HG03175 (cell line): ENCODE measurements around the gene GRPEL2.
A peak's percentile ranks its signal among the peaks of the same experiment; 100 is the strongest.

Experiments
- ATAC-seq: cut with Tn5 transposase; IDR thresholded peaks from one replicate; pipeline ENCODE4 v1.9.1; 2021; ENCODE audit warnings: mild to moderate bottlenecking, moderate library complexity; ENCODE audit not compliant: unreplicated experiment

GRPEL2 gene, protein sequence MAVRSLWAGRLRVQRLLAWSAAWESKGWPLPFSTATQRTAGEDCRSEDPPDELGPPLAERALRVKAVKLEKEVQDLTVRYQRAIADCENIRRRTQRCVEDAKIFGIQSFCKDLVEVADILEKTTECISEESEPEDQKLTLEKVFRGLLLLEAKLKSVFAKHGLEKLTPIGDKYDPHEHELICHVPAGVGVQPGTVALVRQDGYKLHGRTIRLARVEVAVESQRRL

DNA sequence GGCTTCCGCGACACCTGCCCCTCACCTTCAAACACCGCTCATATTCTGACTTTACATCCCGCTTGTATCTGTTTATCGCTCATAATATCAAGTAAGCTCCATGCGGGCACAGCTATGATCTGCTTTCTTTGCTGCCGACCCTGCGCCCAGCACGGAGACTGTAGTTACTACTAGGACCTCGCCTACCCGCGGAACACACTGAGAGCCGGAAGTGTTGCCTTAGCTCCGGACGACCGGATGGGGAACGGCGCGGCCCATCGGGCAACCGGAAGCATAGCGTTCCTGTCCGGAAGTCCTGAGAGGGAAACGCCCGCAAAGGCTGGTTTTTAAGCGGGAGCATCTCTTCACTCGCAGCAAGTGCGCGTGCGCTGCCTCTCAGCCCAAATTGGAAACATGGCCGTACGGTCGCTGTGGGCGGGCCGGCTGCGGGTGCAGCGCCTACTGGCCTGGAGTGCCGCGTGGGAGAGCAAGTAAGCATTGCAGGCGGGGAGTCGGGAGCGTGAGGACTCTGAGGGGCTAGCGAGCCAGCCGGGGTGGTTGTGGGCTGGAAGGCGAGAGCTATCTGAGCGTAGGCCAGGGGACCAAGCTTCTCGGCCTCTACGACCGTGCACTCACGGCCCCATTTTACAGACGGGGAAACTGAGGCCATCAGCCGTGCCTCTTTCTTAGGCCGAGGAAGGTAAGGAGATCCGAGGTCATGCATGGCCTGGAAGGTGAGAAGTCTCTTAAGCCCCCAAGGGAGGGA is at the start of gene GRPEL2:
Gene GRPEL2, plus strand, starts transcription at position 353 of the 745 bp plus-strand sequence. Its CDS starts 41 bp downstream, at position 394.
- peak; percentile 94 for ATAC-seq

DNA sequence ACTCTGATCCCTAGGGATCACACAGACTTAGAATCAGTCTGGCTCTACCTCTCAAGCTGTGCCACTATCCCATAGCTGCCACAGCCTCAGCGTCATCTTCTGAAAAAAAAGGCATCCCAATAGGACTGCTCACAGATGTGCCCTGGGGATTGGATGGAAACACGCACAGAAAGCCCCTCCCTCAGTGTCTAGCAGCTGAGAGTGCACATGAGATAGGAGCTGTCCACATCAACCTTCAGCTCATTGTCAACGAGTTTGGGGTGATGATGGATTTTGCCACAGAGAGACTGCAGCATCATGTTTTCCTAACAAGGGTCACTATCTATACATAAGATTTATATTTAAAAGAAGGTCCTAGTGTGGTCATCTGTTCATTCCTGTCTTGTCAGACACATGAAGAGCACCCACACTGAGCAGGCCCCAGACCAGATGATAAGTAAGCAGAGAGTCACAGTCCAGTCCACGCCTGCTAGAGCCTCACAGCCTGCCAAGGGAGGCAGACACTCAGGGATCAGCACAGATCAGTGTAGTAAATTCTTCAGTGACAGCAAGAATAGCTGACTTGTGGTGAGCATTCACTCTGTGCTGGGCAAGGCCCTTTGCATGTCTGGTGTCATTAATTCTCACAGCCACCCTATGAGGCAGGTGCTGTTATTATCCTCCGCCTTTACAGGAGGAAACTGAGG is 47.8 kb upstream of the GRPEL2 start:
- no peak for ATAC-seq

DNA sequence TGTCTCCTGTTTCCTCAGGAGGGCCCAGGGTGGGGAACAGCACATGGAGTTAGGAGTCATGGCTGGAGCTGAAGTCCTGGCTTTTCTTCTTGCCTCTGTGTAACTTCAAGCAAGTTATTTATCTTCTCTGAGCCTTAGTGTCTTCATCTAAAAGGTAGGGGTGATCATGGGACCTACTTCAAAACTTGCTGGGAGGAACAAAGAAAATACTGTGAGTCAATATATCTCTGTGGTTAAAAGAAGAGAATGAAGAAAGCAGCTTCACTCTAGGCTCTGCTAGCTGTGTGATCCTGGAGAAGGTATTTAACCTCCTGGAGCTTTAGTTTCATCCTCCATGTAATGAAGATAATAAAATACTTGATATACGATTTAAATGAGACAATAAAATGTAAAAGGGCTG is 47.1 kb upstream of the GRPEL2 start:
- no peak for ATAC-seq

DNA sequence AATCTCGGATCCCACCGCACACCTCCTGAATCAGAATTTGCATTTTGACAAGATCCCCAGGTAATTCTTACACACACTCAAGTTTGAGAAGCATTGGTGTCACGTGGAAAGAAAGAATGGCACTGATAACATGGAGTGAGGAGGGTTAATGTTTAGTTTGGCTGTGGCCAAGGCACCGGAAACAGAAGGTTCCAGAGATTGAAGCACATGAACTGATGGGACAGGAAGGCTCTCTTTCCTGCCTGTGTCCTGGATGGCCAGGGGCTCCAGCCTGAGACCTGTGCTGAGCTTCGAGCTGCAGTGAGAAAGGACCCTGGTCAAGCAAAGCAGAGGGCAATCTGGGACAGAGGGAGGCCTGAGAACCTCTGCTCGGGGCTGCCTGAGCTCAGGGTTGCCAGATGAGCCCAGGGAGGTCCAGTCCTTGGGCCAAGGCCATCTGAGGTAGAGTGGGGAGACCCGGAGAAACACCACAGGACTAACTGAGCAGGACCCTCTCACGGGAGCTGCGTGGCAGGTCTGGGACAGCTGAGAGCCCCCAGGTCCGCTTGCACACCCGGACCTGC is 46.4 kb upstream of the GRPEL2 start:
- ATAC-seq: peak; percentile 45

DNA sequence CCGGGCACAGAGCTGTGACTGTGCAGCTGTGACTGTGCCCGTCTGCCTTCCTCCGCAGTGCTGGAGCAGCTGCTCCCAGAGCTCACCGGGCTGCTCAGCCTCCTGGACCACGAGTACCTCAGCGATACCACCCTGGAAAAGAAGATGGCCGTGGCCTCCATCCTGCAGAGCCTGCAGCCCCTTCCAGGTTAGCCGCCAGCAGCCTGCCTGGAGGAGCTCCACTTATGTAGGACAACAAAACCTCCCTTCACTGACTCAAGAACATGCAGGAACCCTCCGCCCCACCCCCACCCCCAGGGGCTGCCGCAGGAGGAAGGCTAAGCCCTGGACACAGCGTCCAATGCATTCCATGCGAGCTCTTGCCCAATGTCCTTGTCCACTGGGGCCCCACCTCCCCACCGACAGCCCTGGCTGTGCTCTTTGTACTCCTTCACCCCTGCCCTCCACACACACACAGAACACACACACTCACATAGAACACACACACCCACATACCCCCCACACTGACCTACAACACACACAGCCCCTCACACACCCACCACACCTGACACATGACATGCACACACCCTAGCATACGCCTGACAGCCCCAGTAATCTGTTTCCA is 45.7 kb upstream of the GRPEL2 start:
- ATAC-seq: no peak

DNA sequence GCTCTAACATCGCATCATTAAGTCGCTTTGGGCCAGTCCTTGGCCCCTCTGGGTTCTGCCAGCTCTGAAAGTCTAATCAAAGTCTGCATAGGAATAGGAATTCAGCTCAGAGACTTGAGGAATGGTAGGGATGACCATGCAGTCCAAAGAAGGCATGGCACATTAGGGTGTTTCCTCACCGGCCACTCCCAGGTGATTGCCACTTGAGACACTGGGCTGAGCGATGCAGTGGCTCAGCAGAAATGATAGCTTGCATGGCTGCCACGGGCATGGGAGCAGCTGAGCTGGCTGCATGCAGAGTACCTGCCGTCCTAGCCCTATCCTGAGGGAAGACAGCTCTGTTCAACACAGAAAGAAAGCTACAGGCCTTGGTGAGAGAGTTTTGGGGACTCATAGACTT is 44.9 kb upstream of the GRPEL2 start:
- no peak for ATAC-seq

DNA sequence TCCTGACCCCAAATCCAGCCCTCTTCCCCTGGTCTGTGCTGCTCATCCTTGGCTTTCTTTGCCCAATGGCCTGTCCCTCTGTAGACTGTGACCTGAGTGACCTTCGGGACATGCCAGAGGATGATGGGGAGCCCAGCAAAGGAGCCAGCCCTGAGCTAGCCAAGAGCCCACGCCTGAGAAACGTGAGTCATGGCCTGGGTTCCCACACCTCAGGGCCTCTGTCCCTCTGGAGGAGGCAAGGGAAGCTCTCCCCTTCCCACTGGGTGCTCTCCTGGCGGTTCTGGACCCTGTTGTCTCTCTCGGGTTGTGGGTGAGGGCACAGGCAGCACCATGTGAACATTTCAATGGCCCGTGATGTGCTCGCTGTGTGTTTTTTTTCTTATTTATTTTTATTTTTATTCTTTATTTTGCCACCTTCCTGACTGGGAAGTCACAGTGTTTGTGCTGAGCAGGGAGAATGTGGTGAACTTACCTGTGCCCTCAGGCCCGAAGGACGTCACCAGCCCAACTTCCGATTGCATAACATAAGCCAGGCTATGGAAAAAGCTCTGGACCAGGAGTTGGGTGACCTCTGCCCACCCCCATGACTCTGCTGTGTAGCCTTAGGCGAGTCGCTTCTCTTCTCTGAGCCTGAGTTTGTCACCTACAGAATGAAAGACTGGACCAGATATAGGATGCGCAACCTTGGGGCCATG is 44.1 kb upstream of the GRPEL2 start:
- ATAC-seq: no peak

DNA sequence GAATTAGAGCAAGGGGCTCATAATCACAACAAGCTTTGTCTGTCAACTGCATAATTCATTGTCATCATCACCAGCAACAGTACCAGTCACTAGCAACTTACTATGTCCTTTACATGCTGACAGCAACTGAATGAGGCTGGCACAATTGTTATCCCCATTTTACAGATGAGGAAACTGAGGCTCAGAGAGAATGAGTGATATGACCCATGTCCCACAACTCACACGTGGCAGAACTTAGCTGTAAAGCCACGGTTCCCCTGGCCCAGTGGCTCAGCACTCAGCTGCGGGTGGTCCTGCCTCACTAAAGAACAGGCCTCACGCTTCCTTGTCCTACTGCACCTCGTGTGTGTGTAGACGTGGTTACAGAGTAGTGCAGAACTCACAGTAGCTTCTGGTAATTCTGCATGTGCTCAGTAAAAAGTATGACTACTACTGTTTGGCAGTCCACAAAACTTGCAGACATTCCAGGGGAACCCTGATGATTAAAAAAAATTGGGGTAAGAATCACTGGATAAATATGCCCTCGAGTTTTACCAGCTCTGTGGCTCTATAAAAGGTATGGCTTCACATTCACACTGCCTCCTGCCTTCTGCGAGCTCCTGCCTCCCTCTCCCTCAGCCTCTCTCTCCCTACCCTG is 43.4 kb upstream of the GRPEL2 start:
- ATAC-seq: no peak

DNA sequence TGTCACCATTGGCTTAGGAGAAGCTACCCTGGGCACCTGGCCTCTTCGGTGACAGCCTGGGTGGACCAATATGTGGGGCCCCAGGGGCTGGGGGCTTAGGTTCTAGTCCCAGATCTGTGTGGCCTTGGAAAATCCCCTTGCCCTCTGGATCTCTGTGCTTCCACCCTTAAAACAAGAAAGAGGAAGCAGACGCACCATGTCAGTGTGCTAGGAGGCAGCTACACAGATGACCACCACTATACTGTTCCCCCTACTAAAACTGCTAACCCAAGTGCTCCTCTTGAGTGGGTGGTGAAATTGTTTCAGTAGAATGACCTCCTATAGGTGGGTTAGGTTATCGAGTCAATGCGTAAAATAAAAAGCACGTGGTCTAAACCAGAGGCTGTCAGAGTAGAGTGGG is 42.7 kb upstream of the GRPEL2 start:
- ATAC-seq: no peak

DNA sequence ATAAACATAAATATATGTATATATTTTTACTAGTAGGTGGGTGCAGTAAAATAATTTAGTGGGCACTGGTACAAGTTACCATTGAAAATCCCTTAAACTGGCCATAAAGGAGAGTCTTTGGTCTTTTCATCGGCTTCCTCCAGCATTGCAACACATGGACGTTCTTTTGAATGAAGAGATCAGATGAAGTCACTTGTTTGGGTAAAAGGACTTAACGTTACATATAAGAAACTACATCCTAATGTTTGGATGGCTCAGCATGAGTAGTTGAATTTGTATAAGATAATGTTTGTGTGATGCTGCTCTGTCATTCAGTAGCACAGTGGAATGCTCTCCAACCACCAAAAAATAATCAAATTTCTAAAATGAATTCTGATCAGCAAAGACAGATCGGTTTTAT is 42.1 kb upstream of the GRPEL2 start:
- ATAC-seq: no peak

DNA sequence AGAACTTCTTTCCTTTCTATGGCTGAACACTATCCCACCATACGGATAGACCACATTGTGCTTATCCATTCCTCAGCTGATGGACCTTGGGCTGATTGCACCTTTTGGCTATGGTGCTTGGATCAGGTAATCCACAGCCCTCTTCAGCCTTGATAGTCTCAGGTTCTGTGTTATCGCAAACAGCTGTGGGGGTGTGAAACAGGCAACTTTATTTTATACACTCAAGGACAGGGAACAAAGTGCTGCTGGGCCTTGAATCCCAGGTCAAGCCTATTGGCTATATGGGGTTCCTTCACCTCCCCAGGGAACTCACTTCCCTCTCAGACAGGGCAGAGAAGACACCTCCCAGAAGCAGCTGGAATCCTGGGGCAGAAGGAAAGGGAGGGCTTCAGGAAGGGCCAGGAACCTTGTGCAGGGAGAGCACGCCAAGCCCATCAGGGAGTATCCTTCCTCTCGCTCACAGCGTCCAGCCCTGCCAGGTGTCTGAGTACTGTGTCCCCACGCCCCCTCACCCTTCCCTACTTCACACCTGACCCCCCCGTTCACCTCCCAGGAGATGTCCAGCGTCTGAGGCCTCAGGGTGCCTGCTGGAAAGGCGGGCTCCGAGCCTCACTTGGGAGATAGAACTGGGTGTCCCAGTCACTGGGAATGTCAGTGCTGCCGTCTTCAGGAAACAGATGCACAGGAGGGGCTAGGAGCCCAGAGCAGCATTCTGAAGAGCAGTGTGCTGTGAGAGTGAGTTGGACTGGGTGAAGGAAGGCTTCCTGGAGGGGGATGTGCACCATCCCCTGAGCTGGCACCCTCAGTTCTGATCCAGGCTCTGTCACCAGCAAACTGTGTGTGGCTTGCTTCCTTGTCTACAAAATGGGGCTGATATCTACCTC is 40.9 kb upstream of the GRPEL2 start:
- no peak for ATAC-seq

DNA sequence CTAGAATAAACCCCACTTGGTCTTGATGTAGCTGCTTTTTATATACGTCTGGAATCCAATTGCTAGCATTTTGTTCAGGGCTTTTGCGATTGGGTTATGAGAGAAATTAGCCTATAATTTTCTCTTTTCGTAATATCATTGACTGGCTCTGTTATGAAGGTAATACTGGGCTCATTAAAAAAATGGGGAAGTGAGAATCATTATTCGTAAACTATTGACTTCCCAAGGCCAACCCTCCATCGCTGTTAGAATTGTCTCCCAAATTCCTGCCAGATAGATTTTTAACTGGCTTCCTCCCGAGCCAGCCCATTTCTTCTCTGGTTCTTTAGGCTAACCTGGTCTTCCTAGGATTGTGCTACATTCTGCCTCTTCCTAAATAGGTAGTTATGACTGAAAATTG is 35.9 kb upstream of the GRPEL2 start:
- no peak for ATAC-seq

DNA sequence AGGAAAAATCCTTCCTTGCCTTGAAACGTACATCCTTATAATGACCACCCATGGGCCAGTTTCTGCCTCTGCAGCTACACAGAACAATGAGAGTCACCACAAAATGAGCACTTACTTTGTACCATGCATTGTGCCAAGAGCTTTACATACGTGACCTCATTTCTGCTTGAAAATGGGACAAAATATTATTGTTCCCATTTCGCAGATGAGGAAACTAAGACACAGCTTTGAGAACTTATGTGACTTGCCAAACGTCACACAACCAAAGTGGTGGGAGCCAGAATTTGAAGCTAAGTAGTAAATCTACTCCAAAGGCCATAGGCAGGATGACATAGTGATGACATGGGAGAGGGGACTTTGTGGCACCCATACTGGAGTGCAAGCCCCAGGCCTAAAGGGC is 34.8 kb upstream of the GRPEL2 start:
- ATAC-seq: no peak

DNA sequence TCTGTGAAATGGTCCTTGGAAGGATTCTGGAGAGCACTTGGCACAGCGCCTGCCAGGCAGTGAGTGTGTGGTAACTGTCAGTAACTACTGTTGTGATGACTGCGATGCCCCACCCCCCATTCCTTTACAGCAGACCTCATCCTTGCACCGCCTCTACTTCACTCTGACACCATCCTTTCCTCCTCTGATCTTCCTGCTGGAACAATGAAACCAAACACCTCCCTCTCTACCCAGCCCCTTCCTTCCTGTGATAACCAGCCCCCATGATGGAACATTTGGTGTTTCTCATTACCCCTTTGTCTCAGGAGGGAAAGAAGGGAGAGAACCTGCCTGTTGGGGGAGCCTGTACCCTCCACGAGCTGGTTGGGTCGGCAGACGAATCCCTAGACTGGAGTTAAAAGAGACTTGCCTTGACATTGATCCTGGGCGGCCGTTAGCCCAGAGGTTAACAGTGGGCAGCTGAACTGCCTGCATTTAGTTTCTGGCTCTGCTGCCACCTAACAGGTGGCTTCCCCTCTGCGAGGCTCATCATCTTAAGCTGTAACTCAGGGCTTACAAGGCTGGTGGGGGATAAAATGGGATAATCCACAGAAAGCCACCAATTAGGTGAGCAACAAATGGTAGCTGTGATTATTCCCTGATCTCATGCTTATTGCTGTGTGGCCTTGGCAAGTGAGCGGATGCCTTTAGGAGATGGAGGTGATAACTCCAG is 34.2 kb upstream of the GRPEL2 start:
- ATAC-seq: no peak

DNA sequence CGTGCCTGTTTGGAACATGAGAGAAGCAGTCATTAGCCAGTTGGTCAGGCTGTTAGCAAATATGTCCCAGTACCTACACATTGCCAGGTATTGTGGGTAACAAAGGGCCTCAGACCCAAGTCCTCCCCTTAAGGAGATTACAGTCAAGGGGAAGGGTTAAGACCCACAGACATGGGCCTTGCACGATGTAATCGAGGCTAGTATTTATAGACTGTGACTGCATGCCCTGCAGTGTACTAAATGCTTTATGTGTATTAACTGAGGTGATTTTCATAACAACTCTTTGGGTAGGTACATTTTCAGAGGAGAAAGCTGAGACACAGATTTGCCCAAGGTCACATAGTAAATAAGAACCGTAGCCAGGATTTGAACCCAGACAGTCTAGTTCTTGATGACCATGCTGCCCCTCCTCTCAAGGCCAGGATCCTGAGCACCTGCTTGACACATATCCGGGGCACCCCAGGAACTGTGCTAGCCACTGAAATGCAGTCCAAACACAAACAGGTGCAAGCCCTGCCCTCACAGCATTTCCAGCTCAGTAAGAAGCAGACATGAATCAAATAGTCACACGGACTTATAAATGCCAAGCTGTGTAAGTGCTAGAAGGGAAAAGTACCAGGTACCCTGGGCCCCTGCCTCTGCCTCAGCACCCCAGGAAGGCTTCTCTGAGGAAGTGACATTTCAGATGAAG is 32.0 kb upstream of the GRPEL2 start:
- ATAC-seq: no peak

DNA sequence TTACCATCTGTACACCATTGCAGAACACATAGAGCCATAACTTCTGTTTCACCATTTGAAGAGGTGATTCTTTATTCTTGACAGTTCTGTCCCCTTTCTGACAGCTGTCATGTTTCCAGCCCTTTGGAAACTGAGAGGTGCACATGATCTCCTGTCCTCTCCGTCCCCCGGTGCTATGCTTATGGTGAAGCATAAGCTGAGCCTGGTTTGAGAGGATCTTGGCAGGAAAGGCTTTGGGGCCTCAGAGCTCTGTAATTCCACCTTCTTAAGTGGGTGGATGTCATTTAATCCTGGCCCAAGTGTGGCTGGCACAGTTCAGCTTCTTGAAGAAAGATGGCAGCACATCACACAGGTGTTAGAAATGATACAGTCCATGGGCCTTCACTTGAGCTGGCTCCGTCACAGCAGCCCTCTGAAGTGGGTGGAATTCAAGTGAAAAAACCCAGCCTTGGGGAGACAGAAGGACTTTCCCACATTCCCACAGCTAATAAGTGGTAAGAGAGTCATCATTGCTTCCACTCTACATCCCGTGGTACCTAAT is 30.7 kb upstream of the GRPEL2 start:
- no peak for ATAC-seq

DNA sequence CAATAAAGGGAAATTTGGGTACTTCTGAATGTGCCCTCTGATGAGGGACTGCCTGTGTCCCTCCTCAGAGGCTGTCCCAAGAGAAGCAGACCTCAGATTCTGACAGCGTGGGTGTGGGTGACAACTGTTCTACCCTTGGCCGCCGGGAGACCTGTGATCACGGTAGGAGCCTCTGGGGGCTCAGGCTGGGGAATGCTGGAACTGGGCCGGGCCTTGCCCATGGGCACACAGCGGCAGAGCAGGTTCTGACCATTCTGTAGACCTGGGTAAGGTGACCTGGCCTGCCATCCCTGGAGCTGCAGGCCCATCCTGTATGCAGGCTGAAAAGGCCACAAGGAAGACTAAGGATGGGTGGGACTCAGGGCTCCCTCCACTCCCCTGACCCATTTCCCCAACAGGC is 29.5 kb upstream of the GRPEL2 start:
- no peak for ATAC-seq
